ENCODE measurements around the gene HS3ST5.
"Not testable (repeated sequence)": the region's sequence is repeated elsewhere in the genome, so short reads cannot be mapped to it uniquely, and the experiment has no call there.

The HS3ST5 gene

GRCh38 chr6:114039841-114040240 is 303.0 kb downstream of the HS3ST5 start:
- no peak for DNase-seq

- no peak for DNase-seq
Observed at GRCh38 chr6:114033606-114034005, 309.2 kb downstream of the HS3ST5 start.

DNA sequence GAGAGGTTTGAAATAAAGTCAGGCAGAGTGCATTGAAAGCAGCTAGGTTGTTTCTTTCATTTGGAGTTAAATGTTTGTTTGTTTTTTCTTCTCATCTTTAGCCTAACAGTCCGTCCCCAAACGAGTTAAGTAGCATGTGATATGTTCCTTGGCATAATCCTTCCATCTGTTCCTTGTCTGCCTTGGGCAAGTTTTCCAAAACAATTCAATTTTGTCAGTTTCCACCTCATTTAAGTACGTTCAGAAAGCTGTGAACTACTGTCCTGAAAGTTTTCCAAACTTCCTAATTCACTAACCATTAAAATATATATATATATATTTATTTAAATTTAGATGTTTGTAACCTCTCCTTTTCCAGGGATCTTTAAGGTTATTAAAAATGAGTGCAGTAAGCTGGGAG is 310.1 kb downstream of the HS3ST5 start:
- DNase-seq = no peak

DNA sequence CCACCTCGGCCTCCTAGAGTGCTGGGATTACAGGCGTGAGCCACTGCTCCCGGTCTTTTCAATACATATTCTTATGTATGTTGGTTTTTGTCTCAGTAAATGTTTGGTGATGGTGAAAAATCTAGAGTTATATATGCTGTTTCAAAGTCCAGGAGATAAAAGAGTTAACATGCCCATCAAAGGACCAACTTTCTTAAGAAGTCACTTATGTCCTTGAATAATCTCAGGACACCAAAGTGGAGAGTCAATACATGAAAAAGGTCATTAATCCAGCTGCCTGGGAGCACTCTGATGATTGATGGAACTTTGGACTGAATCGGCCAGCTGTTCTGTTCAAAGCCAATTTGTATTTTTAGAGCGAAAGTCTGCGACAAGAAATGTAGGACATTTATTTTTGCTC is 312.1 kb downstream of the HS3ST5 start:
- no peak for DNase-seq

- no peak for DNase-seq
Observed at GRCh38 chr6:114024746-114025145, 318.1 kb downstream of the HS3ST5 start.

DNA sequence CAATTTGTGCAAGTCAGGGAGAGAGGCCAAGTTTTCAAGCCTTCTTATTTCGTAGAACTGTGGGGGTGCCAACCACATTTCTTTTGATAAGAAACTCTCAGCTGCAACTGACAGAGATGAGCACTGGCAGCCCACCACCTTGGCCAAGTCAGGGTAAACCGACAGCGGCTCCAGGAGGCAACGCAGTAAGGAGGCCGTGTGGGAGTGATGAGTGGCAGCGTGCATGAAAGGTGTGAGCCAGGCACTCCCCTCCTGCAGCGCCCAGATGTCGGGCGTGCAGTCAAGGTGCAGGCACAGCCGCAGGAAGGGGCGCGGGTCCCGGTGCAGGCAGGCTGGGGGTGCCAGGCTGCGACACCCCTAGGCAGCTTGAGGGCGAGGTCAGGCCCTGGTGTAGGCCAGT is 322.6 kb downstream of the HS3ST5 start:
- no peak for DNase-seq

DNA sequence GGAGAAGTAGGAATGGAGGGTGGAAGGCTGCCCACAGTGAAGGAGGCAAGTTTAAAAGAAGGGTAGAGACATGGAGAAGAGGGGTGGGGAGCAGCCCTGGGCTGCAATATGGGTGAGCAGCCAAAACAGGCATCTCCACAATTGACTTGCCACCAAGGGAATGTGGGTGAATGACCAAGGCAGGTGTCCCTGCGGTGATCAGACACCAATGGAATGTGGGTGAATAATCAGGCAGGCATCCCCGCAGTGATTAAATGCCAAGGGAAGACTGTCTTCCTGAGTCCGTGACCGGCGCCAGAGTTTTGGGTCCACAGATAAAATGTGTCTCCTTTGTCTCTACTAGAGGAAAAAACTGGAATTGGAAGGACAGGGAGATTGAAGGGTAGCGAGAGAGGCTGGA is 325.7 kb downstream of the HS3ST5 start:
- not testable (repeated sequence) for DNase-seq

GRCh38 chr6:114014106-114014505 is 328.7 kb downstream of the HS3ST5 start:
- not testable (repeated sequence) for DNase-seq

DNA sequence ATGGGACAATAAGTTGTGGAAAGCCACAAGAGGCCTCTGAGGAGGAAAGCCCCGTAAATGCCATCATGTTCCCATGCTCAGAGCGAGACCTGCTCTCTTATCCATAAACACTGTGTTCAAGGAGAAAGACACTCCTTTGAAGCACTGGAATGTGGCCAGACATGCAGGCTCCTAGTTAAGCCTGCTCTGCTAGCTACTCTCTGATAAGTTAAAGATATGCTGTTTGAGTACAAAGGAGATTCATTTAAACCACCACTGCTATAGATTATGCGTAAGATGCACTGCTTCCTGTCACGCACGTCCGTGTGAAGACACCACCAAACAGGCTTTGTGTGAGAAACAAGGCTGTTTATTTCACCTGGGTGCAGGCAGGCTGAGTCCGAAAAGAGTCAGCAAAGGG is 331.3 kb downstream of the HS3ST5 start:
- not testable (repeated sequence) for DNase-seq

DNA sequence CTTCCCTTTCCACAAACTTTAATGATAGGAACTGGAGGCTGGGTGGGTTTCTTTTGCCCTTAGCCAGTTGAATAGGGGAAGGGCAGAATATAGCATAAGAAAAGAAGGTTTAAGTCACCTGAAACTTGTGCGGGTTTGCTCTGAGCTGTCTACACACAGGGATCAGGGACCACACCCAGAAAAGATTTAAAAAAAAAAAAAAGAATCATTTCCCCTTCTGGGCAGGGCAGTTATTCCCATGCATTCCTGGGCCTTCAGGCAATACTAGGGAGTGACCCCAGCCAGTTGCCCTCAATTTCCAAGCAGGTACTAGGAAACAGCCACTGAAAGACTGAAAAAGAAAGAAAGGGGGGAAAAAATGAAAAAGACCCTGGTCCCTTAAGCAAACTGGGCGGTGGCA is 332.3 kb downstream of the HS3ST5 start:
- no peak for DNase-seq

DNA sequence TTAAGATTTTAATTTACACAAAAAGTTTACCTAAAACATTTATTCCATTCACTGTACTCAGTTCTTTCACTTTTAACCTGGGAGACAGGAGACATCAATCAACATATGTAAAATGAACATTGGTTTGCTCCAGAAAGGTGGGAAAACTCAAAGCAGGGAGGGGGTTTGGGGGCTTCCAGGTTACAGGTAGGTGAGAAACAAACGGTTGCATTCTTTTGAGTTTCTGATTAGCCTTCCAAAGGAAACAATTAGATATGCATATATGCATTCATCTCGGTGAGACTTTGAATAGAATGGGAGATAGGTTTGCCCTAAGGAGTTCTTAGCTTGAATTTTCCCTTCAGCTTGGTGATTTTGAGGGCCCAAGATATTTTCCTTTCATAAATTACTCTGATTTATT is 333.6 kb downstream of the HS3ST5 start:
- DNase-seq = no peak

GRCh38 chr6:114008331-114008730 is 334.5 kb downstream of the HS3ST5 start:
- no peak for DNase-seq

- no peak for DNase-seq
Observed at GRCh38 chr6:114007516-114007915, 335.3 kb downstream of the HS3ST5 start.
